ENCODE results near the gene ZBTB24. TPM values are rescaled to one million over a fixed set of nuclear protein-coding genes. Genes with fewer than 3 reads are reported as not detected.
"Not testable (repeated sequence)": the region's sequence is repeated elsewhere in the genome, so short reads cannot be mapped to it uniquely, and the experiment has no call there.

Gene ZBTB24
- total and polyA plus RNA-seq, 2 donors (not counting 1 experiment from before 2014, with no cell fraction given): 4.4 to 8.6 TPM

GRCh38 chr6:109466212-109466923 lies 16.7 kb downstream of the ZBTB24 start:
- TF ChIP-seq EZH2 (IDR thresholded peaks at IDR 0.05; ENCODE audit: low read length, missing control alignments) (no peak), CTCF (conservative IDR thresholded peaks at IDR 0.05 in 1 of 2, IDR thresholded peaks at IDR 0.05 in 1 of 2; ENCODE audit: low read depth in 1 of 2, low read length in 2 of 2) (no peak)
- Histone ChIP-seq H3K27ac (ENCODE audit: insufficient read depth, low read length) (no peak overlapping the region), H3K4me3 (replicated peaks in 1 of 4; ENCODE audit: control extremely low read depth in 1 of 4, insufficient read depth in 1 of 4, low read depth in 3 of 4, low read length in 4 of 4) (no peak overlapping the region), H3K9ac (ENCODE audit: insufficient read depth, low read length) (no peak overlapping the region), H3K9me3 (ENCODE audit: control insufficient read depth, insufficient read depth, low read depth, low read length) (no peaks in the 10 kb centered on the region), H3K4me1 (ENCODE audit: control insufficient read depth, extremely low read depth, insufficient read depth, low read length) (no peaks in the 10 kb centered on the region), H3K4me2 (ENCODE audit: extremely low read depth, insufficient read depth, low read length) (no peak overlapping the region), H4K20me1 (ENCODE audit: control insufficient read depth, extremely low read depth, insufficient read depth, low read length) (no peaks in the 10 kb centered on the region), H2AFZ (ENCODE audit: low read length) (no peak overlapping the region), H3K79me2 (ENCODE audit: control insufficient read depth, insufficient read depth, low read length) (no peaks in the 10 kb centered on the region), H3K36me3 (ENCODE audit: control insufficient read depth, insufficient read depth, low read length) (peaks cover 14% of the 10 kb centered on the region), H3K27me3 (ENCODE audit: control insufficient read depth, insufficient read depth, low read length) (no peaks in the 10 kb centered on the region)
- no peak for DNase-seq (ENCODE audit: low read depth in 2 of 2)

- Histone ChIP-seq H3K4me2 (ENCODE audit: extremely low read depth, insufficient read depth, low read length) (no peak overlapping the region), H3K9me3 (ENCODE audit: control insufficient read depth, insufficient read depth, low read depth, low read length) (no peaks in the 10 kb centered on the region), H3K4me1 (ENCODE audit: control insufficient read depth, extremely low read depth, insufficient read depth, low read length) (no peaks in the 10 kb centered on the region), H3K4me3 (replicated peaks in 1 of 4; ENCODE audit: control extremely low read depth in 1 of 4, insufficient read depth in 1 of 4, low read depth in 3 of 4, low read length in 4 of 4) (no peak overlapping the region), H3K27me3 (ENCODE audit: control insufficient read depth, insufficient read depth, low read length) (no peaks in the 10 kb centered on the region), H3K36me3 (ENCODE audit: control insufficient read depth, insufficient read depth, low read length) (peaks cover 12% of the 10 kb centered on the region), H3K9ac (ENCODE audit: insufficient read depth, low read length) (no peak overlapping the region), H4K20me1 (ENCODE audit: control insufficient read depth, extremely low read depth, insufficient read depth, low read length) (no peaks in the 10 kb centered on the region), H2AFZ (ENCODE audit: low read length) (no peak overlapping the region), H3K79me2 (ENCODE audit: control insufficient read depth, insufficient read depth, low read length) (no peaks in the 10 kb centered on the region), H3K27ac (ENCODE audit: insufficient read depth, low read length) (no peak overlapping the region)
- DNase-seq (ENCODE audit: low read depth in 2 of 2): no peak
- TF ChIP-seq EZH2 (IDR thresholded peaks at IDR 0.05; ENCODE audit: low read length, missing control alignments): no peak
- no peak for TF ChIP-seq CTCF (conservative IDR thresholded peaks at IDR 0.05 in 1 of 2, IDR thresholded peaks at IDR 0.05 in 1 of 2; ENCODE audit: low read depth in 1 of 2, low read length in 2 of 2)
Measured at GRCh38 chr6:109465772-109466171, 17.2 kb downstream of the ZBTB24 start.

- Histone ChIP-seq H4K20me1 (ENCODE audit: control insufficient read depth, extremely low read depth, insufficient read depth, low read length) (no peaks in the 10 kb centered on the region), H3K9me3 (ENCODE audit: control insufficient read depth, insufficient read depth, low read depth, low read length) (no peaks in the 10 kb centered on the region), H3K4me2 (ENCODE audit: extremely low read depth, insufficient read depth, low read length) (no peak overlapping the region), H3K9ac (ENCODE audit: insufficient read depth, low read length) (no peak overlapping the region), H3K4me1 (ENCODE audit: control insufficient read depth, extremely low read depth, insufficient read depth, low read length) (no peaks in the 10 kb centered on the region), H3K27me3 (ENCODE audit: control insufficient read depth, insufficient read depth, low read length) (no peaks in the 10 kb centered on the region), H3K27ac (ENCODE audit: insufficient read depth, low read length) (no peak overlapping the region), H3K36me3 (ENCODE audit: control insufficient read depth, insufficient read depth, low read length) (peaks cover 6% of the 10 kb centered on the region), H3K4me3 (replicated peaks in 1 of 4; ENCODE audit: control extremely low read depth in 1 of 4, insufficient read depth in 1 of 4, low read depth in 3 of 4, low read length in 4 of 4) (no peak overlapping the region), H3K79me2 (ENCODE audit: control insufficient read depth, insufficient read depth, low read length) (no peaks in the 10 kb centered on the region), H2AFZ (ENCODE audit: low read length) (no peak overlapping the region)
- TF ChIP-seq CTCF (conservative IDR thresholded peaks at IDR 0.05 in 1 of 2, IDR thresholded peaks at IDR 0.05 in 1 of 2; ENCODE audit: low read depth in 1 of 2, low read length in 2 of 2) (no peak), EZH2 (IDR thresholded peaks at IDR 0.05; ENCODE audit: low read length, missing control alignments) (no peak)
- DNase-seq (ENCODE audit: low read depth in 2 of 2): no peak
Measured at GRCh38 chr6:109461733-109462526, 21.1 kb downstream of the ZBTB24 start.

GRCh38 chr6:109461205-109461604 lies 21.8 kb downstream of the ZBTB24 start:
- H3K4me1 ChIP-seq (ENCODE audit: control insufficient read depth, extremely low read depth, insufficient read depth, low read length); H3K4me2 ChIP-seq (ENCODE audit: extremely low read depth, insufficient read depth, low read length); H3K27ac ChIP-seq (ENCODE audit: insufficient read depth, low read length); H2AFZ ChIP-seq (ENCODE audit: low read length); H3K9ac ChIP-seq (ENCODE audit: insufficient read depth, low read length); DNase-seq (ENCODE audit: low read depth in 2 of 2); H4K20me1 ChIP-seq (ENCODE audit: control insufficient read depth, extremely low read depth, insufficient read depth, low read length); H3K9me3 ChIP-seq (ENCODE audit: control insufficient read depth, insufficient read depth, low read depth, low read length); H3K79me2 ChIP-seq (ENCODE audit: control insufficient read depth, insufficient read depth, low read length); H3K27me3 ChIP-seq (ENCODE audit: control insufficient read depth, insufficient read depth, low read length); H3K4me3 ChIP-seq (replicated peaks in 1 of 4; ENCODE audit: control extremely low read depth in 1 of 4, insufficient read depth in 1 of 4, low read depth in 3 of 4, low read length in 4 of 4); H3K36me3 ChIP-seq (ENCODE audit: control insufficient read depth, insufficient read depth, low read length): not testable (repeated sequence)
